GM12875 (cell line): Measurements from ENCODE around the gene RPN2.

Experiments
- H3K4me3 ChIP-seq: one replicate; pipeline ENCODE4 v1.5.1; 2011; ENCODE audit warnings: low read depth, low read length, control low read depth
- CTCF ChIP-seq: IDR thresholded peaks from 2 replicates; pipeline ENCODE4 v1.5.1; 2011; ENCODE audit warnings: low read depth, mild to moderate bottlenecking, control low read depth, inconsistent platforms, low read length, moderate library complexity, borderline replicate concordance; ENCODE audit not compliant: insufficient read depth

The RPN2 gene

GRCh38 chr20:37226889-37227288 lies 47.8 kb downstream of the RPN2 start:
- no peak for TF ChIP-seq CTCF
- no peak overlapping the region for H3K4me3 ChIP-seq

- no peak for TF ChIP-seq CTCF
- no peak overlapping the region for H3K4me3 ChIP-seq
Measured at GRCh38 chr20:37228082-37228481, 49.0 kb downstream of the RPN2 start.

GRCh38 chr20:37228656-37229055 lies 49.5 kb downstream of the RPN2 start:
- TF ChIP-seq CTCF: no peak
- no peak overlapping the region for H3K4me3 ChIP-seq

- no peak for TF ChIP-seq CTCF
- H3K4me3 ChIP-seq: no peak overlapping the region
Measured at GRCh38 chr20:37229357-37229756, 50.2 kb downstream of the RPN2 start.

GRCh38 chr20:37230200-37230599 lies 51.1 kb downstream of the RPN2 start:
- no peak for TF ChIP-seq CTCF
- H3K4me3 ChIP-seq: no peak overlapping the region

- TF ChIP-seq CTCF: no peak
- H3K4me3 ChIP-seq: no peak overlapping the region
Measured at GRCh38 chr20:37231947-37232630, 53.0 kb downstream of the RPN2 start.

- no peak for TF ChIP-seq CTCF
Measured at GRCh38 chr20:37233548-37234253, 54.6 kb downstream of the RPN2 start.

More at GRCh38 chr20:37233548-37234253, 54.6 kb downstream of the RPN2 start:
- no peak overlapping the region for H3K4me3 ChIP-seq
